H1 (cell line): ENCODE measurements around the gene SENP6. TPM values are rescaled to one million over a fixed set of nuclear protein-coding genes. Genes with fewer than 3 reads are reported as not detected.

Source experiments
- CTCF ChIA-PET: fragments of 300-600 bp; sonication (Branson Sonifier 250); formaldehyde crosslinking; loops from one replicate; lab custom pipeline; 2021; ENCODE audit not compliant: partially characterized antibody; lab: Charles Lee
- POLR2A ChIA-PET: fragments of 300-600 bp; sonication (Branson Sonifier 250); formaldehyde crosslinking; loops from one replicate; lab custom pipeline; 2021; ENCODE audit warnings: inconsistent platforms; ENCODE audit not compliant: partially characterized antibody; lab: Charles Lee
- DNase-seq, 2 experiments: peaks; one replicate each; pipeline versions ENCODE4 v3.0.0 to v3.0.0-alpha.2; 2010 to 2022; ENCODE audit warnings: low spot score in 2 of 2, low read depth in 1 of 2, mixed read lengths in 1 of 2
- FAIRE-seq: peaks from 2 replicates; lab custom pipeline; 2011; peaks lifted over from hg19 to GRCh38; lab: Jason Lieb, UNC
- H2AFZ ChIP-seq: 2 replicates; pipeline ENCODE4 v1.8.1; 2012; ENCODE audit warnings: low read length, inconsistent platforms
- H2AK5ac ChIP-seq: 2 replicates; pipeline ENCODE4 v1.6.1; 2013; ENCODE audit warnings: low read depth, low read length
- H2BK120ac ChIP-seq: replicated peaks from 2 replicates; pipeline ENCODE3; 2013; ENCODE audit warnings: low read depth, low read length, inconsistent platforms
- H2BK12ac ChIP-seq: 2 replicates; pipeline ENCODE4 v1.6.1; 2013; ENCODE audit warnings: low read depth, low read length
- H2BK15ac ChIP-seq: 2 replicates; pipeline ENCODE4 v1.6.1; 2013; ENCODE audit warnings: low read length
- H2BK20ac ChIP-seq: 2 replicates; pipeline ENCODE4 v1.6.1; 2013; ENCODE audit warnings: low read length
- H2BK5ac ChIP-seq: 2 replicates; pipeline ENCODE4 v1.6.1; 2013; ENCODE audit warnings: low read depth, low read length
- H3K14ac ChIP-seq: 2 replicates; pipeline ENCODE4 v1.6.1; 2013; ENCODE audit warnings: inconsistent platforms; ENCODE audit not compliant: insufficient read length
- H3K18ac ChIP-seq: 2 replicates; pipeline ENCODE4 v1.6.1; 2013; ENCODE audit warnings: low read length; ENCODE audit errors: extremely low read depth
- H3K23ac ChIP-seq: 2 replicates; pipeline ENCODE4 v1.6.1; 2013; ENCODE audit warnings: inconsistent platforms; ENCODE audit not compliant: insufficient read length
- H3K23me2 ChIP-seq: 2 replicates; pipeline ENCODE4 v1.6.1; 2013; ENCODE audit warnings: low read depth, low read length
- H3K27ac ChIP-seq: 2 replicates; pipeline ENCODE4 v1.6.1; 2011; ENCODE audit warnings: low read depth, low read length, inconsistent platforms
- H3K27me3 ChIP-seq, 4 experiments: replicated peaks in 1 of 4; 1 replicate in 1 of 4; 2 replicates in 3 of 4; pipeline versions ENCODE4 v1.6.1 to v1.8.1; 2011 to 2013; ENCODE audit warnings: low read length in 3 of 4, mild to moderate bottlenecking in 3 of 4, inconsistent platforms in 2 of 4, mixed read lengths in 2 of 4, moderate library complexity in 1 of 4; ENCODE audit not compliant: control insufficient read depth in 3 of 4, insufficient read depth in 3 of 4; ENCODE audit errors: extremely low read depth in 1 of 4
- H3K36me3 ChIP-seq, 4 experiments: 2 replicates each; pipeline versions ENCODE4 v1.6.1 to v1.8.1; 2011 to 2013; ENCODE audit warnings: mild to moderate bottlenecking in 4 of 4, low read length in 3 of 4, moderate library complexity in 2 of 4, control low read depth in 1 of 4, inconsistent platforms in 1 of 4; ENCODE audit not compliant: insufficient read depth in 4 of 4, control insufficient read depth in 2 of 4
- H3K4ac ChIP-seq: replicated peaks from 2 replicates; pipeline ENCODE3; 2013; ENCODE audit warnings: low read length, low read depth, mixed read lengths, inconsistent platforms; ENCODE audit not compliant: insufficient read length
- H3K4me1 ChIP-seq, 4 experiments: replicated peaks in 1 of 4; 1 replicate in 1 of 4; 2 replicates in 3 of 4; pipeline versions ENCODE4 v1.6.1 to v1.8.1; 2011 to 2013; ENCODE audit warnings: low read length in 3 of 4, inconsistent platforms in 2 of 4, mixed read lengths in 1 of 4; ENCODE audit not compliant: insufficient read depth in 4 of 4, control insufficient read depth in 3 of 4
- H3K4me2 ChIP-seq, 2 experiments: 2 replicates each; pipeline versions ENCODE4 v1.6.1 to v1.8.1; 2011 to 2013; ENCODE audit warnings: low read depth in 2 of 2, low read length in 2 of 2, control low read depth in 1 of 2, inconsistent platforms in 1 of 2, mild to moderate bottlenecking in 1 of 2; ENCODE audit not compliant: insufficient read depth in 1 of 2
- H3K4me3 ChIP-seq, 4 experiments: fragments of 200-600, 300-600 bp in 1 of 4; sonication (generic), shearing (Covaris generic), sonication (Bioruptor Twin) in 1 of 4; 2 replicates each; pipeline versions ENCODE4 v1.5.1 to v1.8.1; 2011 to 2016; ENCODE audit warnings: low read length in 4 of 4, low read depth in 3 of 4, control low read depth in 2 of 4, inconsistent platforms in 2 of 4, mild to moderate bottlenecking in 2 of 4, mixed read lengths in 1 of 4, moderate library complexity in 1 of 4; ENCODE audit not compliant: insufficient read depth in 2 of 4; ENCODE audit errors: extremely low read depth in 1 of 4
- H3K56ac ChIP-seq: replicated peaks from 2 replicates; pipeline ENCODE3; 2013; ENCODE audit warnings: low read depth, mild to moderate bottlenecking, mixed read lengths, low read length, inconsistent platforms; ENCODE audit not compliant: insufficient read length
- H3K79me1 ChIP-seq: 2 replicates; pipeline ENCODE4 v1.6.1; 2013; ENCODE audit warnings: low read depth, low read length, control low read depth
- H3K79me2 ChIP-seq, 2 experiments: 2 replicates each; pipeline versions ENCODE4 v1.6.1 to v1.8.1; 2012 to 2013; ENCODE audit warnings: low read length in 2 of 2, mild to moderate bottlenecking in 2 of 2, inconsistent platforms in 1 of 2; ENCODE audit not compliant: insufficient read depth in 2 of 2, control insufficient read depth in 1 of 2
- H3K9ac ChIP-seq, 4 experiments: replicated peaks in 1 of 4; 1 replicate in 1 of 4; 2 replicates in 3 of 4; pipeline versions ENCODE4 v1.6.1 to v1.8.1; 2011 to 2013; ENCODE audit warnings: low read depth in 3 of 4, low read length in 3 of 4, control low read depth in 2 of 4, mild to moderate bottlenecking in 2 of 4, moderate library complexity in 2 of 4, inconsistent platforms in 1 of 4; ENCODE audit errors: extremely low read depth in 1 of 4
- H3K9me3 ChIP-seq, 2 experiments: 2 replicates each; pipeline versions ENCODE4 v1.6.1 to v1.8.1; 2012 to 2013; ENCODE audit warnings: mild to moderate bottlenecking in 2 of 2, moderate library complexity in 2 of 2, control low read depth in 1 of 2, inconsistent platforms in 1 of 2, low read depth in 1 of 2, low read length in 1 of 2, mixed read lengths in 1 of 2; ENCODE audit not compliant: insufficient read depth in 2 of 2
- H4K20me1 ChIP-seq, 2 experiments: replicated peaks in 1 of 2; 2 replicates each; pipeline versions ENCODE3 to v1.8.1; 2011 to 2013; ENCODE audit warnings: inconsistent platforms in 2 of 2, low read length in 2 of 2, mild to moderate bottlenecking in 1 of 2; ENCODE audit not compliant: insufficient read depth in 2 of 2, control insufficient read depth in 1 of 2
- H4K5ac ChIP-seq: 2 replicates; pipeline ENCODE4 v1.6.1; 2013; ENCODE audit warnings: low read length, low read depth, mixed read lengths, inconsistent platforms; ENCODE audit not compliant: insufficient read length
- H4K8ac ChIP-seq: 2 replicates; pipeline ENCODE4 v1.8.0; 2013; ENCODE audit warnings: mild to moderate bottlenecking, moderate library complexity, low read length, inconsistent platforms; ENCODE audit not compliant: insufficient read depth; ENCODE audit errors: extremely low read depth
- H4K91ac ChIP-seq: replicated peaks from 2 replicates; pipeline ENCODE3; 2013; ENCODE audit warnings: low read length, mixed read lengths, inconsistent platforms; ENCODE audit not compliant: insufficient read length
- CEBPB ChIP-seq: IDR thresholded peaks from 2 replicates; pipeline ENCODE4 v1.6.1; 2012; ENCODE audit warnings: low read depth, low read length
- JUND ChIP-seq: IDR thresholded peaks from 2 replicates; pipeline ENCODE4 v1.6.1; 2011; ENCODE audit warnings: mild to moderate bottlenecking, improper control_type of control experiment, low read length
- SRF ChIP-seq: IDR thresholded peaks from 2 replicates; pipeline ENCODE4 v1.6.1; 2011; ENCODE audit warnings: mild to moderate bottlenecking, low read depth, low read length, moderate library complexity
- WGBS, 2 experiments: shearing (Covaris generic) in 1 of 2; methylation state at CpG; one replicate each; pipeline versions ENCODE4 v1.1.6 to v1.1.7; 2013 to 2015; ENCODE audit warnings: low lambda C conversion rate in 2 of 2, mixed read lengths in 2 of 2, inconsistent platforms in 1 of 2, low coverage in 1 of 2, missing lambda C conversion rate in 1 of 2; ENCODE audit not compliant: insufficient replicate concordance in 2 of 2, insufficient coverage in 1 of 2, insufficient read length in 1 of 2; ENCODE audit errors: extremely low coverage in 1 of 2, missing lambda C conversion rate in 1 of 2; 5-methylcytosine and 5-hydroxymethylcytosine counted together
- polyA plus RNA-seq, 7 experiments: library from polyadenylated mRNA; depleted of rRNA in 3 of 7; stranded (reverse) in 5 of 7; unstranded in 2 of 7; fragments of >200 nt in 5 of 7; fragments of 200-250 nt in 2 of 7; gene quantifications; 1 replicate in 5 of 7; 2 replicates in 1 of 7; 4 replicates in 1 of 7; pipeline versions ENCODE4 v1.2.1 to v1.2.3, GENCODE V29; 2011 to 2013; ENCODE audit warnings: missing spikeins in 2 of 7, mixed read lengths in 2 of 7
- total RNA-seq: library from RNA; stranded (reverse); fragmentation: NEBNext Ultra II Directional; extraction: Animal tissue kit (Norgen Biotek cat#: 25700); gene quantifications from 2 replicates; pipeline ENCODE4 v1.2.1, GENCODE V29; 2021
- TF ChIP-seq, protein P1 (sequence below): IDR thresholded peaks from 2 replicates; pipeline ENCODE4 v1.6.1; 2012; ENCODE audit warnings: inconsistent platforms

Gene SENP6
- total and polyA plus RNA-seq, 2 of the 8 experiments (the other 6 are each of a cell fraction or from before 2014, with no cell fraction given): 13.8 to 103 TPM

DNA sequence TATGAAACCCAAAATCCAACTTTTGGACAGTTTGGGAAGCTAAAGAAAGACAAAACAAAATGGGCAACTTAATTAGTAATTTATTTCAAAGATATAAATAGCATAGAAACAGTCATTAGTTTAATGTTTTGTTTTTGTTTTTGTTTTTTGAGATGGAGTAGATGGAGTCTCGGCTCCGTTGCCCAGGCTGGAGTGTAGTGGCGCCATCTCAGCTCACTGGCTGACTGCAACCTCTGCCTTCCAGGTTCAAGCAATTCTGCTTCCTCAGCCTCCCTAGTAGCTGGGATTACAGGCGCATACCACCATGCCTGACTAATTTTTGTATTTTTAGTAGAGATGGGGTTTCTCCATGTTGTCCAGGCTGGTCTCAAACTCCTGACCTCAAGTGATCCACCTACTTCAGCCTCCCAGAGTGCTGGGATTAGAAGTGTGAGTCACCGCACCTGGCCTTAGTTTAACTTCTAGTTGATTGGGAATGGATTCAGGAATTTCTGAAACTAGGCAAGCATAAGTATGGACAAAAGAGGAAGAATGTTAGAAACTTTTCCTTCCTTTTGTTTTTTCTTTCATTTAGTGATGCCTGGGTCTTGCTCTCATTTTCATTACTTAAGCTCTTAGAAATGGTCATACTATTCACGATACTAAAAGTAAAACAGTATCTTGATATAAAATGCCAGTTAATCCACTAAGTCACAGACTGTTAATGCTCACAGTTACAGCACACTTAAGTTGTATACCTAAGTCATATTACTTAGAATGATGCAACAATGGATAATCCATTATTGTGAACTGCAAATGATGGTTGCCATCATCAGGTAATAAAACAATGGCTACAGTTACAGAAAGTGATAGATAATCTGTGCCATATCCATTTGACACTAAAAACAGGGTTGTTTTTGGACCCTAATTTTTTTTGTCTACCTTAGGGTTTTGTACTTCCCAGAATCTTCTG lies 8.2 kb downstream of the SENP6 start:
- Histone ChIP-seq H2BK15ac (no peak overlapping the region), H2BK12ac (no peak overlapping the region), H4K91ac (no peak overlapping the region), H2BK120ac (no peak overlapping the region), H4K20me1 (peaks cover 19 to 20% of the 10 kb centered on the region in 2 experiments), H2BK20ac (no peak overlapping the region), H3K9ac (no peak overlapping the region), H3K27ac (no peak overlapping the region), H3K9me3 (no peaks in the 10 kb centered on the region), H3K79me2 (peaks cover 50 to 100% of the 10 kb centered on the region in 2 experiments), H3K4me2 (0 out of 4 replicates have a peak overlapping the region, but pooled peaks of 1 of the 2 experiments have one; percentile 10), H4K8ac (no peak overlapping the region), H4K5ac (no peak overlapping the region), H2BK5ac (no peak overlapping the region), H3K14ac (no peak overlapping the region), H2AK5ac (no peak overlapping the region), H3K36me3 (no peaks in the 10 kb centered on the region), H3K4me1 (peaks cover 0 to 10% (median 4%) of the 10 kb centered on the region in 4 experiments; a peak in 4 of 7 replicates), H3K4ac (no peak overlapping the region), H3K18ac (no peak overlapping the region), H3K27me3 (no peaks in the 10 kb centered on the region), H3K23ac (no peak overlapping the region), H3K79me1 (no peaks in the 10 kb centered on the region; the same call in 1 of the 2 replicates), H2AFZ (no peak overlapping the region), H3K23me2 (no peaks in the 10 kb centered on the region), H3K56ac (no peak overlapping the region), H3K4me3 (no peak overlapping the region)
- CTCF ChIA-PET: interaction anchor here (0.6 to 1.7 kb wide), 3 partner anchors 11 to 78 kb away, joined by 3 to 4 read pairs (median 4); no protein-coding TSS in a partner anchor
- FAIRE-seq: no peak
- TF ChIP-seq, protein P1, sequence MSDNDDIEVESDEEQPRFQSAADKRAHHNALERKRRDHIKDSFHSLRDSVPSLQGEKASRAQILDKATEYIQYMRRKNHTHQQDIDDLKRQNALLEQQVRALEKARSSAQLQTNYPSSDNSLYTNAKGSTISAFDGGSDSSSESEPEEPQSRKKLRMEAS: no peak
- 0 out of 2 replicates have a peak, but pooled peaks have one; percentile 23 for TF ChIP-seq JUND
- TF ChIP-seq SRF: no peak
- peak; percentile 5; the same call in 1 of the 2 replicates for TF ChIP-seq CEBPB
- POLR2A ChIA-PET: interaction anchor here (1.1 to 6.1 kb wide), 3 partner anchors 7 to 14 kb away, joined by 3 to 48 read pairs (median 3); partner anchors contain the start of gene SENP6
- WGBS, 2 experiments: 85% methylated on average over 6 of the region's 6 CpGs; no CpG with 5 or more reads in 1 of the 2 experiments
- DNase-seq: no peak
